ENCODE results near the gene PJA2.

PJA2 gene

GRCh38 chr5:109304309-109304708 is 105.5 kb downstream of the PJA2 start:
- Histone ChIP-seq H3K4me3 (ENCODE audit: low read length in 2 of 2) (no peak overlapping the region), H3K4ac (ENCODE audit: low read length) (no peak overlapping the region), H4K8ac (ENCODE audit: low read depth, low read length) (no peak overlapping the region), H3K27ac (replicated peaks; ENCODE audit: low read length) (no peak overlapping the region), H2AK5ac (ENCODE audit: low read depth, low read length) (no peak overlapping the region), H3K18ac (ENCODE audit: low read length) (no peak overlapping the region), H3K27me3 (ENCODE audit: control insufficient read depth in 3 of 3, insufficient read depth in 3 of 3, low read depth in 1 of 3, low read length in 3 of 3) (no peaks in the 10 kb centered on the region), H2BK15ac (ENCODE audit: low read length) (no peak overlapping the region), H2AFZ (ENCODE audit: low read length) (no peak overlapping the region), H3K36me3 (replicated peaks in 1 of 2; ENCODE audit: control insufficient read depth in 2 of 2, insufficient read depth in 2 of 2, low read length in 2 of 2) (no peaks in the 10 kb centered on the region), H3K4me2 (ENCODE audit: insufficient read depth, low read length, poor library complexity, severe bottlenecking) (no peak overlapping the region), H3K79me1 (ENCODE audit: low read depth, low read length) (no peaks in the 10 kb centered on the region), H3K9ac (ENCODE audit: low read depth, low read length, poor library complexity) (no peak overlapping the region), H3K4me1 (ENCODE audit: control insufficient read depth in 2 of 2, insufficient read depth in 1 of 2, low read depth in 1 of 2, low read length in 2 of 2) (peaks cover 0 to 1% of the 10 kb centered on the region in 2 donors), H2BK5ac (ENCODE audit: low read length) (no peak overlapping the region), H2BK120ac (ENCODE audit: low read depth, low read length) (no peak overlapping the region), H3K23ac (ENCODE audit: low read depth, low read length, poor library complexity) (no peak overlapping the region), H3K9me3 (replicated peaks in 1 of 2; ENCODE audit: control insufficient read depth in 2 of 2, insufficient read depth in 1 of 2, low read depth in 1 of 2, low read length in 2 of 2) (no peaks in the 10 kb centered on the region), H2BK12ac (ENCODE audit: low read length) (no peak overlapping the region), H4K91ac (ENCODE audit: low read depth, low read length, poor library complexity) (no peak overlapping the region), H3K14ac (ENCODE audit: low read length) (no peak overlapping the region)
- no peak for DNase-seq (ENCODE audit: low spot score)

GRCh38 chr5:109300367-109300766 is 109.4 kb downstream of the PJA2 start:
- no peak overlapping the region for H2BK5ac ChIP-seq (ENCODE audit: low read length)
- H3K9me3 ChIP-seq (replicated peaks in 1 of 2; ENCODE audit: control insufficient read depth in 2 of 2, insufficient read depth in 1 of 2, low read depth in 1 of 2, low read length in 2 of 2) = no peaks in the 10 kb centered on the region
- H2AFZ ChIP-seq (ENCODE audit: low read length) = no peak overlapping the region
- no peak overlapping the region for H2BK12ac ChIP-seq (ENCODE audit: low read length)
- H3K18ac ChIP-seq (ENCODE audit: low read length) = no peak overlapping the region
- no peak overlapping the region for H3K23ac ChIP-seq (ENCODE audit: low read depth, low read length, poor library complexity)
- H3K9ac ChIP-seq (ENCODE audit: low read depth, low read length, poor library complexity) = no peak overlapping the region
- no peak overlapping the region for H3K4me3 ChIP-seq (ENCODE audit: low read length in 2 of 2)
- no peak overlapping the region for H3K14ac ChIP-seq (ENCODE audit: low read length)
- H3K4me2 ChIP-seq (ENCODE audit: insufficient read depth, low read length, poor library complexity, severe bottlenecking) = no peak overlapping the region
- no peaks in the 10 kb centered on the region for H3K79me1 ChIP-seq (ENCODE audit: low read depth, low read length)
- no peak overlapping the region for H3K4ac ChIP-seq (ENCODE audit: low read length)
- H2AK5ac ChIP-seq (ENCODE audit: low read depth, low read length) = no peak overlapping the region
- H3K27ac ChIP-seq (replicated peaks; ENCODE audit: low read length) = no peak overlapping the region
- H4K91ac ChIP-seq (ENCODE audit: low read depth, low read length, poor library complexity) = no peak overlapping the region
- peaks cover 0 to 1% of the 10 kb centered on the region in 2 donors for H3K4me1 ChIP-seq (ENCODE audit: control insufficient read depth in 2 of 2, insufficient read depth in 1 of 2, low read depth in 1 of 2, low read length in 2 of 2)
- no peaks in the 10 kb centered on the region for H3K36me3 ChIP-seq (replicated peaks in 1 of 2; ENCODE audit: control insufficient read depth in 2 of 2, insufficient read depth in 2 of 2, low read length in 2 of 2)
- H4K8ac ChIP-seq (ENCODE audit: low read depth, low read length) = no peak overlapping the region
- WGBS, 2 donors (ENCODE audit: extremely low coverage in 2 of 2, insufficient read length in 2 of 2, insufficient replicate concordance in 1 of 2) = no CpG with 5 or more reads among the region's 2 CpGs
- no peak overlapping the region for H2BK15ac ChIP-seq (ENCODE audit: low read length)
- H3K27me3 ChIP-seq (ENCODE audit: control insufficient read depth in 3 of 3, insufficient read depth in 3 of 3, low read depth in 1 of 3, low read length in 3 of 3) = no peaks in the 10 kb centered on the region
- no peak for DNase-seq (ENCODE audit: low spot score)
- H2BK120ac ChIP-seq (ENCODE audit: low read depth, low read length) = no peak overlapping the region

GRCh38 chr5:109299557-109299956 is 110.2 kb downstream of the PJA2 start:
- Histone ChIP-seq H2BK12ac (ENCODE audit: low read length) (no peak overlapping the region), H3K4me3 (ENCODE audit: low read length in 2 of 2) (no peak overlapping the region), H4K8ac (ENCODE audit: low read depth, low read length) (no peak overlapping the region), H3K36me3 (replicated peaks in 1 of 2; ENCODE audit: control insufficient read depth in 2 of 2, insufficient read depth in 2 of 2, low read length in 2 of 2) (no peaks in the 10 kb centered on the region), H3K9me3 (replicated peaks in 1 of 2; ENCODE audit: control insufficient read depth in 2 of 2, insufficient read depth in 1 of 2, low read depth in 1 of 2, low read length in 2 of 2) (no peaks in the 10 kb centered on the region), H3K23ac (ENCODE audit: low read depth, low read length, poor library complexity) (no peak overlapping the region), H3K79me1 (ENCODE audit: low read depth, low read length) (no peaks in the 10 kb centered on the region), H3K9ac (ENCODE audit: low read depth, low read length, poor library complexity) (no peak overlapping the region), H2AK5ac (ENCODE audit: low read depth, low read length) (no peak overlapping the region), H2BK5ac (ENCODE audit: low read length) (no peak overlapping the region), H3K14ac (ENCODE audit: low read length) (no peak overlapping the region), H2BK15ac (ENCODE audit: low read length) (no peak overlapping the region), H3K4me2 (ENCODE audit: insufficient read depth, low read length, poor library complexity, severe bottlenecking) (no peak overlapping the region), H2AFZ (ENCODE audit: low read length) (no peak overlapping the region), H4K91ac (ENCODE audit: low read depth, low read length, poor library complexity) (no peak overlapping the region), H3K27me3 (ENCODE audit: control insufficient read depth in 3 of 3, insufficient read depth in 3 of 3, low read depth in 1 of 3, low read length in 3 of 3) (no peaks in the 10 kb centered on the region), H2BK120ac (ENCODE audit: low read depth, low read length) (no peak overlapping the region), H3K18ac (ENCODE audit: low read length) (no peak overlapping the region), H3K27ac (replicated peaks; ENCODE audit: low read length) (no peak overlapping the region), H3K4ac (ENCODE audit: low read length) (no peak overlapping the region), H3K4me1 (ENCODE audit: control insufficient read depth in 2 of 2, insufficient read depth in 1 of 2, low read depth in 1 of 2, low read length in 2 of 2) (peaks cover 0 to 1% of the 10 kb centered on the region in 2 donors)
- WGBS, 2 donors (ENCODE audit: extremely low coverage in 2 of 2, insufficient read length in 2 of 2, insufficient replicate concordance in 1 of 2) = no CpG with 5 or more reads among the region's 6 CpGs
- DNase-seq (ENCODE audit: low spot score) = no peak

GRCh38 chr5:109298794-109299193 is 111.0 kb downstream of the PJA2 start:
- no peak overlapping the region for H4K91ac ChIP-seq (ENCODE audit: low read depth, low read length, poor library complexity)
- no peak overlapping the region for H3K14ac ChIP-seq (ENCODE audit: low read length)
- no peaks in the 10 kb centered on the region for H3K9me3 ChIP-seq (replicated peaks in 1 of 2; ENCODE audit: control insufficient read depth in 2 of 2, insufficient read depth in 1 of 2, low read depth in 1 of 2, low read length in 2 of 2)
- H3K4me2 ChIP-seq (ENCODE audit: insufficient read depth, low read length, poor library complexity, severe bottlenecking) = no peak overlapping the region
- no peak overlapping the region for H2AK5ac ChIP-seq (ENCODE audit: low read depth, low read length)
- no peak overlapping the region for H2BK12ac ChIP-seq (ENCODE audit: low read length)
- no peak overlapping the region for H3K23ac ChIP-seq (ENCODE audit: low read depth, low read length, poor library complexity)
- H4K8ac ChIP-seq (ENCODE audit: low read depth, low read length) = no peak overlapping the region
- H3K79me1 ChIP-seq (ENCODE audit: low read depth, low read length) = no peaks in the 10 kb centered on the region
- no peaks in the 10 kb centered on the region for H3K36me3 ChIP-seq (replicated peaks in 1 of 2; ENCODE audit: control insufficient read depth in 2 of 2, insufficient read depth in 2 of 2, low read length in 2 of 2)
- no peak overlapping the region for H3K9ac ChIP-seq (ENCODE audit: low read depth, low read length, poor library complexity)
- H2BK5ac ChIP-seq (ENCODE audit: low read length) = no peak overlapping the region
- no peaks in the 10 kb centered on the region for H3K27me3 ChIP-seq (ENCODE audit: control insufficient read depth in 3 of 3, insufficient read depth in 3 of 3, low read depth in 1 of 3, low read length in 3 of 3)
- H3K18ac ChIP-seq (ENCODE audit: low read length) = no peak overlapping the region
- peaks cover 0 to 1% of the 10 kb centered on the region in 2 donors for H3K4me1 ChIP-seq (ENCODE audit: control insufficient read depth in 2 of 2, insufficient read depth in 1 of 2, low read depth in 1 of 2, low read length in 2 of 2)
- H3K4me3 ChIP-seq (ENCODE audit: low read length in 2 of 2) = no peak overlapping the region
- no CpG with 5 or more reads among the region's 4 CpGs for WGBS, 2 donors (ENCODE audit: extremely low coverage in 2 of 2, insufficient read length in 2 of 2, insufficient replicate concordance in 1 of 2)
- H3K4ac ChIP-seq (ENCODE audit: low read length) = no peak overlapping the region
- no peak overlapping the region for H2BK120ac ChIP-seq (ENCODE audit: low read depth, low read length)
- no peak overlapping the region for H2BK15ac ChIP-seq (ENCODE audit: low read length)
- no peak overlapping the region for H3K27ac ChIP-seq (replicated peaks; ENCODE audit: low read length)
- H2AFZ ChIP-seq (ENCODE audit: low read length) = no peak overlapping the region
- no peak for DNase-seq (ENCODE audit: low spot score)
